SK-N-SH (cell line): ENCODE data around the gene DYDC2.

Experiments
- CHD2 ChIP-seq: fragments of 150-350 bp; IDR thresholded peaks from 2 replicates; pipeline ENCODE4 v1.6.1; 2018; ENCODE audit warnings: low read length; ENCODE audit not compliant: partially characterized antibody
- CTCF ChIP-seq: fragments of 200-600 bp; sonication (generic); IDR thresholded peaks from 2 replicates; pipeline ENCODE4 v1.6.1; 2017; ENCODE audit warnings: antibody characterized with exemption, mild to moderate bottlenecking, moderate library complexity
- EP300 ChIP-seq, 2 experiments: IDR thresholded peaks; 2 replicates each; pipeline versions ENCODE4 v1.4.0 to v1.6.1; 2012; ENCODE audit warnings: borderline replicate concordance in 1 of 2, low read depth in 1 of 2, low read length in 1 of 2
- JUND ChIP-seq: IDR thresholded peaks from 2 replicates; pipeline ENCODE4 v1.4.0; 2012
- MEF2A ChIP-seq: IDR thresholded peaks from 2 replicates; pipeline ENCODE4 v1.4.0; 2012; ENCODE audit warnings: low read depth, borderline replicate concordance
- NFIC ChIP-seq: IDR thresholded peaks from 2 replicates; pipeline ENCODE4 v1.4.0; 2012; ENCODE audit warnings: borderline replicate concordance
- PBX3 ChIP-seq: IDR thresholded peaks from 2 replicates; pipeline ENCODE4; 2012
- RAD21 ChIP-seq: IDR thresholded peaks from 2 replicates; pipeline ENCODE4 v1.6.1; 2012; ENCODE audit warnings: mild to moderate bottlenecking, low read length
- TAF1 ChIP-seq: IDR thresholded peaks from 2 replicates; pipeline ENCODE4 v1.6.1; 2012; ENCODE audit warnings: low read depth, mild to moderate bottlenecking, low read length, moderate library complexity, borderline replicate concordance

GRCh38 chr10:80318742-80319141 lies 37.8 kb upstream of the DYDC2 start:
- TF ChIP-seq TAF1 (no peak), NFIC (no peak), JUND (no peak), CTCF (no peak), RAD21 (no peak), EP300 (IDR thresholded peaks at IDR 0.05; ENCODE audit: borderline replicate concordance in 1 of 2, low read depth in 1 of 2, low read length in 1 of 2) (no peak), MEF2A (no peak), CHD2 (no peak), PBX3 (no peak)
